Skeletal muscle tissue (tissue), 4 donors: Measurements from ENCODE around the gene ADGRL3. TPM values are rescaled to one million over a fixed set of nuclear protein-coding genes. Genes with fewer than 3 reads are reported as not detected.

Experiments
- H3K27ac ChIP-seq: one replicate; pipeline ENCODE4 v1.7.0; 2013; ENCODE audit warnings: mild to moderate bottlenecking, low read depth, low read length, inconsistent platforms
- H3K27me3 ChIP-seq, 3 donors: one replicate each; pipeline ENCODE4 v1.7.0; 2013; ENCODE audit warnings: low read length in 3 of 3; ENCODE audit not compliant: control insufficient read depth in 3 of 3, insufficient read depth in 3 of 3
- H3K36me3 ChIP-seq, 3 donors: one replicate each; pipeline ENCODE4 v1.7.0; 2013; ENCODE audit warnings: low read length in 3 of 3; ENCODE audit not compliant: control insufficient read depth in 3 of 3, insufficient read depth in 3 of 3
- H3K4me1 ChIP-seq, 3 donors: one replicate each; pipeline ENCODE4 v1.7.0; 2013; ENCODE audit warnings: low read length in 3 of 3, mild to moderate bottlenecking in 3 of 3; ENCODE audit not compliant: control insufficient read depth in 3 of 3, insufficient read depth in 3 of 3
- H3K4me3 ChIP-seq, 3 donors: one replicate each; pipeline ENCODE4 v1.7.0; 2013; ENCODE audit warnings: low read length in 3 of 3
- H3K9ac ChIP-seq, 3 donors: one replicate each; pipeline ENCODE4 v1.7.0; 2013; ENCODE audit warnings: low read length in 3 of 3, mild to moderate bottlenecking in 3 of 3, moderate library complexity in 2 of 3, low read depth in 1 of 3
- H3K9me3 ChIP-seq, 3 donors: one replicate each; pipeline ENCODE4 v1.7.0; 2013; ENCODE audit warnings: low read length in 3 of 3; ENCODE audit not compliant: control insufficient read depth in 3 of 3
- total RNA-seq: library from RNA; depleted of rRNA; stranded (reverse); fragments of >200 nt; gene quantifications from one replicate; pipeline ENCODE4 v1.2.3, GENCODE V29; 2014
- donor health status: Osteomylitis.

Gene ADGRL3
- total RNA-seq, 1 donor from 2014 or later, result 59.0 TPM

- Histone ChIP-seq H3K27me3 (no peaks in the 10 kb centered on the region), H3K4me1 (no peaks in the 10 kb centered on the region), H3K27ac (no peak overlapping the region), H3K36me3 (no peaks in the 10 kb centered on the region), H3K4me3 (no peak overlapping the region), H3K9ac (no peak overlapping the region), H3K9me3 (no peaks in the 10 kb centered on the region)
Observed at GRCh38 chr4:62004881-62005280, 804.8 kb downstream of the ADGRL3 start.

DNA sequence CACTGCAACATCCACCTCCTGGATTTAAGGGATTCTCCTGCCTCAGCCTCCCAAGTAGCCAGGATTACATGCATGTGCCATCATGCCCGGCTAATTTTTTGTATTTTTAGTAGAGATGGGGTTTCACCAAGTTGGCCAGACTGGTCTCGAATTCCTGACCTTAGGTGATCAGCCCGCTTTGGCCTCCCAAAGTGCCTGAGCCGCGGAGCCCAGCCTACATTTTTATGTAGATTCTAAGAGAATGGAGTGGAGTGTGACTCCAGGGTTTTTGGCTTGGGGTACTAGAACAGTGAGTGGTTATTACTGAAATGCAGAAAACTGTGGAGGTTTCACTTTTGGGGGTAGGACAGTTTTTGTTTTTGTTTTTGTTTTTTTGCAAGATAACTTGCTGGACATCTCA lies 806.0 kb downstream of the ADGRL3 start:
- no peak overlapping the region for H3K27ac ChIP-seq
- H3K27me3 ChIP-seq, result no peaks in the 10 kb centered on the region
- no peaks in the 10 kb centered on the region for H3K36me3 ChIP-seq
- no peak overlapping the region for H3K9ac ChIP-seq
- H3K4me3 ChIP-seq, result no peak overlapping the region
- no peaks in the 10 kb centered on the region for H3K4me1 ChIP-seq
- peaks cover 0 to 2% (median 0%) of the 10 kb centered on the region in 3 donors for H3K9me3 ChIP-seq

GRCh38 chr4:62015043-62015739 lies 815.1 kb downstream of the ADGRL3 start:
- Histone ChIP-seq H3K36me3 (no peaks in the 10 kb centered on the region), H3K4me3 (no peak overlapping the region), H3K9ac (no peak overlapping the region), H3K27ac (no peak overlapping the region), H3K4me1 (no peaks in the 10 kb centered on the region), H3K27me3 (no peaks in the 10 kb centered on the region), H3K9me3 (peaks cover 0 to under 1% (median 0%) of the 10 kb centered on the region in 3 donors)

GRCh38 chr4:62018537-62018936 lies 818.4 kb downstream of the ADGRL3 start:
- no peak overlapping the region for H3K4me3 ChIP-seq
- H3K36me3 ChIP-seq, result no peaks in the 10 kb centered on the region
- no peaks in the 10 kb centered on the region for H3K4me1 ChIP-seq
- H3K27me3 ChIP-seq, result no peaks in the 10 kb centered on the region
- no peak overlapping the region for H3K9ac ChIP-seq
- no peaks in the 10 kb centered on the region for H3K9me3 ChIP-seq
- no peak overlapping the region for H3K27ac ChIP-seq

GRCh38 chr4:62023633-62024032 lies 823.5 kb downstream of the ADGRL3 start:
- Histone ChIP-seq H3K4me1 (no peaks in the 10 kb centered on the region), H3K36me3 (no peaks in the 10 kb centered on the region), H3K4me3 (no peak overlapping the region), H3K9ac (no peak overlapping the region), H3K27ac (no peak overlapping the region), H3K27me3 (no peaks in the 10 kb centered on the region), H3K9me3 (no peaks in the 10 kb centered on the region)

DNA sequence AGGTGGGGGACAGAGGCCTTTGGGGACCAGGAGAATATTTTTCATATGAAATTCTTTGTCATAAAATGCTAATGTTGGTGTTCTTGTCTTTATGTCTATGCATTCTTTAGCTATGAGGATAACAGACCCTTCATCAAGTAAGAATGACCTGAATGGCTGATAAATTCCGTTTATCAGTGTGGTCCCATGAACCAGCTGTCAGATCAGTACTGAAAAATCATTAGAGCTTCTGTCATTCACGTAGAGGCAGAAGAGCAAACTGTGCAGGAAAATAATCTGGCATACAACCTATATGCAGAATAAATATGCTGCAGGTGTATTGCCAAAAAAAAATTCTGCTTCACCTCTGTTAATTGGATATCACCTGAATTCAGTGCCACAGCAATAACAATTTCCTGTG lies 828.6 kb downstream of the ADGRL3 start:
- no peaks in the 10 kb centered on the region for H3K36me3 ChIP-seq
- H3K4me3 ChIP-seq, result no peak overlapping the region
- no peak overlapping the region for H3K27ac ChIP-seq
- H3K27me3 ChIP-seq, result no peaks in the 10 kb centered on the region
- H3K9ac ChIP-seq, result no peak overlapping the region
- no peaks in the 10 kb centered on the region for H3K4me1 ChIP-seq
- no peaks in the 10 kb centered on the region for H3K9me3 ChIP-seq

- Histone ChIP-seq H3K4me3 (no peak overlapping the region), H3K4me1 (no peaks in the 10 kb centered on the region), H3K36me3 (no peaks in the 10 kb centered on the region), H3K9ac (no peak overlapping the region), H3K9me3 (no peaks in the 10 kb centered on the region), H3K27me3 (no peaks in the 10 kb centered on the region), H3K27ac (no peak overlapping the region)
Observed at GRCh38 chr4:62030958-62031357, 830.8 kb downstream of the ADGRL3 start.

DNA sequence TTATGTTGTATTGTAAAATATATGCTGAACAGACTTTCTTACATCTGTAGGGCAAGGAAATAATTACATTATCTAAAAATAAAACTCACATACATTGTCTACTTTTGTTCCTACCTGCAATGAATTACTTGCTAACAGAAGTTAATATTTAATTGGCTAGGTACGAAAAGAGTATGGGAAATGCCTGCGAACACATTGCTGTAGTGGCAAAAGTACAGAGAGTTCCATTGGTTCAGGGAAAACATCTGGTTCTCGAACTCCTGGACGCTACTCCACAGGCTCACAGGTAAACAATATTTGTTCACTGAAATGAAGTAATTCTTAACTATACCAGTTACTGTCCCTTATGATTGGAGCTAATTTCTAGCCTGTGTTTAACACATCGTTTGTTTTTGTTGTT lies 837.4 kb downstream of the ADGRL3 start:
- Histone ChIP-seq H3K9me3 (no peaks in the 10 kb centered on the region), H3K36me3 (no peaks in the 10 kb centered on the region), H3K9ac (no peak overlapping the region), H3K27ac (no peak overlapping the region), H3K27me3 (no peaks in the 10 kb centered on the region), H3K4me3 (no peak overlapping the region), H3K4me1 (no peaks in the 10 kb centered on the region)

DNA sequence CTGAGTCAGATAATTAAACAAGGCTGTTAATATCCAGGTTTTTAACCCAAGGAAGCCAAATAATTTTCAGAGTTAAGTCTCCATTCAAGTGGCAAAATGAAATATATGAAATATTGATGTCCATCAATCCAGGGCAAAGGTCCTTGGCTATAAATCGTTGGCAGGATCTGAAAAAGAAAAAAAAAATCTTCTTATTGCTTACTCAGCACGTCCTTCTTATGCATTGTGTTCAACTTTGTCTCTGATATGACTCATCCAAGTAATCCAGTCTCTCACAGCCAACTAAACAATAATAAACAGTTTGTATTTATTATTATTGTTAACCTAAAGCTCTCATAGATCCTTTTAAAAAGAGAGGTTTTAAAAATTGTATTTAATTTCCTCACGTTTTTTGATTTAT lies 851.2 kb downstream of the ADGRL3 start:
- no peaks in the 10 kb centered on the region for H3K9me3 ChIP-seq
- H3K27ac ChIP-seq, result no peak overlapping the region
- no peaks in the 10 kb centered on the region for H3K36me3 ChIP-seq
- no peak overlapping the region for H3K4me3 ChIP-seq
- H3K4me1 ChIP-seq, result no peaks in the 10 kb centered on the region
- no peak overlapping the region for H3K9ac ChIP-seq
- no peaks in the 10 kb centered on the region for H3K27me3 ChIP-seq

- H3K27ac ChIP-seq, result no peak overlapping the region
- no peaks in the 10 kb centered on the region for H3K4me1 ChIP-seq
- H3K9me3 ChIP-seq, result no peaks in the 10 kb centered on the region
- H3K4me3 ChIP-seq, result no peak overlapping the region
- H3K36me3 ChIP-seq, result no peaks in the 10 kb centered on the region
- no peak overlapping the region for H3K9ac ChIP-seq
- H3K27me3 ChIP-seq, result no peaks in the 10 kb centered on the region
Observed at GRCh38 chr4:62053974-62054373, 853.8 kb downstream of the ADGRL3 start.
